OCI-LY7 (cell line): ENCODE measurements around the gene CALN1.

Experiments
- EZH2phosphoT487 ChIP-seq: fragments of 200-600 bp; sonication (generic); IDR thresholded peaks from 2 replicates; pipeline ENCODE4 v1.6.1; 2018; ENCODE audit warnings: low read depth, borderline replicate concordance, mild to moderate bottlenecking, mixed run types, antibody characterized with exemption, low read length, moderate library complexity, mixed read lengths
- TF ChIP-seq, protein P1 (sequence below): fragments of 200-600 bp; sonication (generic); conservative IDR thresholded peaks from 2 replicates; pipeline ENCODE4 v1.5.1; 2014; ENCODE audit warnings: mild to moderate bottlenecking, antibody characterized with exemption, low read length, moderate library complexity, mixed read lengths

DNA sequence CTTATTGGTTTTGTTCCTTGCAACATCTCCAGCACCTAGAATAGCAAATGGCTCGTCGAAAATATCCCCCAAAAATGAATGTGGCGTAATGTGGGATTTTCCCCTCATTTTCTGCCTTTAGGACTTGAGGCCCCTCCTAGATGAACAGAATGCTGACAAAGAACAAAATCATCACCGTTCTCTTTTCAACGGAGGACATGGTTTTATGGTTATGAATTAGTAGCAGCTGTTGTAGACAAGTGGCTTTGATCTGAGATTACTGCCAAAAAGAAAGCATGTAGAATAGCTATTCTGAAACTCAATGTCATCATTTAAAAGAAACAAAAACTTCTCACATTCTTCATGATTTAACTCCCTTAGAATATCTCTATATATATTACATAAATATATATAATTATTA is 17.2 kb upstream of the CALN1 start:
- TF ChIP-seq, protein P1, sequence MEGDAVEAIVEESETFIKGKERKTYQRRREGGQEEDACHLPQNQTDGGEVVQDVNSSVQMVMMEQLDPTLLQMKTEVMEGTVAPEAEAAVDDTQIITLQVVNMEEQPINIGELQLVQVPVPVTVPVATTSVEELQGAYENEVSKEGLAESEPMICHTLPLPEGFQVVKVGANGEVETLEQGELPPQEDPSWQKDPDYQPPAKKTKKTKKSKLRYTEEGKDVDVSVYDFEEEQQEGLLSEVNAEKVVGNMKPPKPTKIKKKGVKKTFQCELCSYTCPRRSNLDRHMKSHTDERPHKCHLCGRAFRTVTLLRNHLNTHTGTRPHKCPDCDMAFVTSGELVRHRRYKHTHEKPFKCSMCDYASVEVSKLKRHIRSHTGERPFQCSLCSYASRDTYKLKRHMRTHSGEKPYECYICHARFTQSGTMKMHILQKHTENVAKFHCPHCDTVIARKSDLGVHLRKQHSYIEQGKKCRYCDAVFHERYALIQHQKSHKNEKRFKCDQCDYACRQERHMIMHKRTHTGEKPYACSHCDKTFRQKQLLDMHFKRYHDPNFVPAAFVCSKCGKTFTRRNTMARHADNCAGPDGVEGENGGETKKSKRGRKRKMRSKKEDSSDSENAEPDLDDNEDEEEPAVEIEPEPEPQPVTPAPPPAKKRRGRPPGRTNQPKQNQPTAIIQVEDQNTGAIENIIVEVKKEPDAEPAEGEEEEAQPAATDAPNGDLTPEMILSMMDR: no peak
- no peak for TF ChIP-seq EZH2phosphoT487
